ENCODE measurements around the gene EFNA5.

EFNA5 gene

DNA sequence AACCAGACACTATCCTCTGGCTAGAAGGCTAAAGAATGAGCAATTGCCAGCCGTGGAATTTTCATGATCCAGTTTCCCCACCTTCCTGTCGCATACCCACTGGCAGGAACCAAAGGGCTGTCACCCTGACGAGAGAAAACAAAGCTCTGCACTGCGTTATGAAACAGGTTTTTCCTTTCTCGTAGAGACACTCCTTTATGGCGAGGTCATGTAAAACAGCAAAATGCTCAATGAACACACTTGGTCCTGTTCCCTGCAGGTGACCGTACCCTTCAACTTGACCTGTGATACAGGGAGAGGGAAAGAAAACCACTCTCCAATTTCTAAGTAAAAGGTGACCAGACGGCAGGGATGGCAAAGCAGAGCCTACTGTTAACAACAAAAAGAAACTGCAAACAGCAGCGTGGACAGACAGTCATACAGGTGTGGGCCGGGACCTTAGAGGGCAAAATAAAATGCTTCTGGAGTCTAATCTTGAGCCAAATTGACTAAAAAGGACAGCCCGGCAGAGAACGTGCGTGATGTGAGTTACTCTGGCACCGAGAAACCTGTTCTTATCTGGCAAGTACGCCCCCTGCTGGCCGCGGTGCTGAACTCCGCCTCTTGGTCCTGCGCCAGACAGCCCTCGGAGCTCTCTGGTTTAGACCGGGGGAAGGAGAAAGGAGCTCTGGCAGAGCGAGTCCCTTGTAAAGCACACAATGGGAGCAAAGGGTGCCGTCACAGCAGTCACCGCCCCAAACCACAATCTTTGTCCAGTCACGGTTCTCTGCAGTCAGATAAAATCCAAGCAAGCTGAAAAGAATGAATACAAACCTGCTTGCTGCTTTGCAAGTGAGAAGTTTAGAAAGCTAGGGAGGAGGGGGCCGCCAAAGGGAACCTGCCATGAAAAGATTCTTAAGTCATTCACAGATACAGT, 98.9 kb downstream of the EFNA5 start:
- DNase-seq (ENCODE audit: low read depth in 2 of 2): peak; percentile 73 to 79

GRCh38 chr5:107570805-107571531, 99.8 kb downstream of the EFNA5 start:
- DNase-seq (ENCODE audit: low read depth in 2 of 2): peak in 1 of 2 donors; percentile 1

DNA sequence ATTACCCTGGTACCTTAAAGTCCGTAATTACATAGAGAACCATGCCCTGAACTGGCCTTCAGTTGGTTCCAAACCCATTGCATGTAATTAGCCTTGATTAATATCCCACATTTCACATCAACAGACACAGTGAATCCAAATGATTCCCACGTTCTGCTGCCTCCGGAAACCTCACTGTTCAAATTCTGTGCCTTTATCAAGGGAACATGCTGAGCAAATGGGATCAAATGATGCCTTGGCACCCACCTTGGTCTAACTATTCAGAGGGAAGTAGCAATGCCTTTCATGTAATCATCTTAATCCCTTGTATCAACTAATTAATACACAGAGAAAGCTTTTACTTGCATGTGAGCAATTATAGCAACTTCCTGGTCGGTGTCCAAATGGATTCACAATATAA, 100.6 kb downstream of the EFNA5 start:
- no peak for DNase-seq (ENCODE audit: low read depth in 2 of 2)

GRCh38 chr5:107567901-107568671, 102.7 kb downstream of the EFNA5 start:
- DNase-seq (ENCODE audit: low read depth in 2 of 2): no peak

GRCh38 chr5:107566986-107567385, 103.8 kb downstream of the EFNA5 start:
- DNase-seq (ENCODE audit: low read depth in 2 of 2): no peak

- no peak for DNase-seq (ENCODE audit: low read depth in 2 of 2)
These were observed 104.7 kb downstream of the EFNA5 start for GRCh38 chr5:107565791-107566767.

DNA sequence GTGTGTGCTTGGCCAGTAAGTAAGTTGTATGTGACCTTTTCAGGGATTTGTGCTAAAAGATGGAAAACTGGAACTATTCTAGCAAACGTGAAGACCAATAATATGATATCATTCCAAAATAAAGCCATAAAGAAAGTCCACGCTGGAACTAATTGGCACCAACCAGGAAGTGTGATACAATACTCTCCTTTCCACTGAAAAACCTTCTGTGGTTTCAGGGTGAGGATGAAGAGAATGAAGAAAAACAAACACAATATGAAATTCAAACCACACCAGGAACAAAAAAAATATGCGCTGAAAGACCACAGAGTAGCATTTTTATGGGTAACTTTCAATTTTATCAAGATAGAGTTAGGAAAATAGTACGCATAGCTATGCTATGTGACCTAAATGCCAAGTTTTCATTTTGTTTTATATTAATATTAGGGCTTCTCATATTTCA, 105.8 kb downstream of the EFNA5 start:
- no peak for DNase-seq (ENCODE audit: low read depth in 2 of 2)

GRCh38 chr5:107563959-107564544, 106.7 kb downstream of the EFNA5 start:
- DNase-seq (ENCODE audit: low read depth in 2 of 2): no peak

DNA sequence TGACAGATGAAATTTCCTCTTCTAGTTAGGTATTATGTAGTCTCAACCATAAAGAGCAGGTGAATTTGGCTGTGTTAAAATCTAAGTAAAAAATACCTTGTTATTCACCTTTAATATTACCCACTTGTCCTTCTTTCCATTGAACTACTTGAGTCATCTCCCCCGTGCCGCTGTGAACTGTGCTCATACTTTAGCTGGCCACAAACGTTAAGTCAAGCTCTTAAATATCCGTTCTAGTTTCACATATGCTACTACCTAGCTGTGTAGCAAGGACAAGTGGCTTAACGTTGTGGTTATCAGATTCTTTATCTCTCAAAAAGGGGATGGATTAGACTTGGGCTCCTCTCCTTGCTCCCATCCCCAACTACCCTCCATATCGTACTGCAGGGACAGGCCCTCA, 110.4 kb downstream of the EFNA5 start:
- no peak for DNase-seq (ENCODE audit: low read depth in 2 of 2)

GRCh38 chr5:107558823-107559375, 111.8 kb downstream of the EFNA5 start:
- DNase-seq (ENCODE audit: low read depth in 2 of 2): no peak

DNA sequence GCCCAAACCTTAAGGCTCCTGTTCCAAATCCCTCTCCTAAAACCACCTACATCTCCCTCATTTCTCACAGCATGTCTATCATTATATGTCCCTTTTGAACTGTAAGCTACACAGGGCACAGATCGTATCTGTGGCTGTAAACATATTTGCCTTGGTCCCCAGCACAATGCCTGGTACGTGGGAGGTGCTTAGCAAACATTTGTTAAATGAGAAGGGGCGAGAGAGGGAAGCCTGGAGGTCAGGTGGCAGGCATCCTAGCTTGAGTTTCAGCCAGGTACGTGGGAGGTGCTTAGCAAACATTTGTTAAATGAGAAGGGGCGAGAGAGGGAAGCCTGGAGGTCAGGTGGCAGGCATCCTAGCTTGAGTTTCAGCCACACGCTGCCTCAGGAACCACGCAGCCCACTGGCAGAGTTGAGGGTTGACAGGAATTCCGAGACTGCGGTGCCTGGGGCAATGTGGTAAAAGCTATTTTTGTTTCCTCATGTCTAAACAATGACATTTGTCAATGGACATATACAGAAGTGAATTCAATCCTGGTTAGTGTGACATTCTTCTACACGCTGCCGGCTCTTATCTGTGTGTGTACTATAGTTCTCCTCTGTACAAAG, 113.6 kb downstream of the EFNA5 start:
- DNase-seq (ENCODE audit: low read depth in 2 of 2): no peak

DNA sequence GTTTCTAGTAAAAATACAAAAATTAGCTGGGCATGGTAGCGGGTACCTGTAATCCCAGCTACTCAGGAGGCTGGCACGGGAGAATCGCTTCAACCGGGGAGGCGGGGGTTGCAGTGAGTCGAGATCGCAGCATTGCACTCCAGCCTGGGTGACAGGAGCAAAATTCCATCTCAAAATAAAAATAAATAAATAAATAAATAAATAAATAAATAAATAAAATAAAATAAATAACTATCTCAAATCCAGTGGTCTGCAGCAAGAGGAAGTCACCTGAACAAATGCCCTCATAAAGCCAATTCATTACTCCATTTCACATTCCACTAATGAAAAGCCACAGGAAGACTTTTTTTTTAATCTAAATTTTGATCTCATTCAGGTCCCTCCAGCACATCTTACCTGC, 114.2 kb downstream of the EFNA5 start:
- DNase-seq (ENCODE audit: low read depth in 2 of 2): no peak

- no peak for DNase-seq (ENCODE audit: low read depth in 2 of 2)
These were observed 115.2 kb downstream of the EFNA5 start for GRCh38 chr5:107555425-107556090.

GRCh38 chr5:107554776-107555424, 115.8 kb downstream of the EFNA5 start:
- no peak for DNase-seq (ENCODE audit: low read depth in 2 of 2)

- DNase-seq (ENCODE audit: low read depth in 2 of 2): no peak
These were observed 117.6 kb downstream of the EFNA5 start for GRCh38 chr5:107553117-107553555.

DNA sequence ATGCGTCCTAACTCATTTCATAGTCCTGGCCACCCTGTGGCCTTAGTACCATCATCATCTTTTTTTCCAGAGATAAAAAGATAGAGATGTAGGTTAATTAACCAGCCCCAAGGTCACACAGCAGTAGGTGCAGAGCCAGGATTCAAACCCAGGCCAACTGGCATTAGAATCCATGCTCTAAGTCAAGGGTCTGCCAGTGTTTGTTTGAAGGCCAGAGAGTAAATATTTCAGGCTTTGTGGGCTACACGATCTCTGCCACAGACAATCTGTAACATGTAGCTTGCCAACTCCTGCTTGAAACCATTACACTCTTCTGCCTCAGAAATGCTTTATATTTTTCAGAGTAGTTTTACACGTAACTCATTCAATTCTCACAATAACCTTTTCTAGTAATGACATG, 119.6 kb downstream of the EFNA5 start:
- no peak for DNase-seq (ENCODE audit: low read depth in 2 of 2)

- DNase-seq (ENCODE audit: low read depth in 2 of 2): no peak
These were observed 121.2 kb downstream of the EFNA5 start for GRCh38 chr5:107549567-107549966.

DNA sequence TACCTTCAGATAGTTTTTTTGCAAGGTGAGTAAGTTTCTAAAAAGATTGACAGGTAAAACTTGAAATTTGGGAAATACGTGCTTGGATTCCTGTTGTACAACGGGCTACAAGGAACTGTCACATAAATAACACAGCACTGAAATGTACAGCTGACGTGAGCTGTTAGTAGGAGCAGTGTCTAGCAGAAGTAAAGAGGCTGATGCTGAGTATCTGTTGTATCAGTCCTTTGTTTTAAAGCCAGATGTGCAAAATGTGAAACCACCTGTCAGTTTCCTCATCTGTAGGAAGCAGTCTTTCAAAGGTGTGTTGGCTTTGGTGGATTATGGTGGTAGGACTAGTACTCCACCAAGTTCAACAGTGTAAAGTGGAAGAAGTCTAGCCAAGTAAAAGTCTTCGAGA, 122.3 kb downstream of the EFNA5 start:
- no peak for DNase-seq (ENCODE audit: low read depth in 2 of 2)

GRCh38 chr5:107546719-107547118, 124.0 kb downstream of the EFNA5 start:
- DNase-seq (ENCODE audit: low read depth in 2 of 2): no peak

All from stimulated activated CD8-positive, alpha-beta memory T cell treated with anti-CD3 and anti-CD28 coated beads, Interleukin-7, amount 100 ng/mL, for 1 hour (primary cell).